HepG2 (cell line): Measurements from ENCODE around the gene UBE2M. TPM values are rescaled to one million over a fixed set of nuclear protein-coding genes. Genes with fewer than 3 reads are reported as not detected.

Source experiments
- SP2 ChIP-seq: sonication (generic); formaldehyde crosslinking; IDR thresholded peaks from 2 replicates; pipeline ENCODE4 v1.5.1; 2020; ENCODE audit warnings: mild to moderate bottlenecking, missing genetic modification reagents
- ZBTB7A ChIP-seq: sonication (generic); formaldehyde crosslinking; IDR thresholded peaks from 2 replicates; pipeline ENCODE4 v1.8.0; 2022; ENCODE audit warnings: mild to moderate bottlenecking, missing genetic modification reagents
- ZFY ChIP-seq: sonication (generic); formaldehyde crosslinking; IDR thresholded peaks from 2 replicates; pipeline ENCODE4 v1.4.0; 2020; ENCODE audit warnings: missing genetic modification reagents
- ZNF672 ChIP-seq: sonication (generic); formaldehyde crosslinking; IDR thresholded peaks from 2 replicates; pipeline ENCODE4 v1.8.1; 2022; ENCODE audit warnings: missing genetic modification reagents
- ZNF678 ChIP-seq: sonication (generic); formaldehyde crosslinking; IDR thresholded peaks from 2 replicates; pipeline ENCODE4 v1.4.0; 2020; ENCODE audit warnings: mild to moderate bottlenecking, missing genetic modification reagents
- ZNF749 ChIP-seq: sonication (generic); formaldehyde crosslinking; IDR thresholded peaks from 2 replicates; pipeline ENCODE4 v1.8.0; 2022; ENCODE audit warnings: mild to moderate bottlenecking, missing genetic modification reagents, moderate library complexity, borderline replicate concordance
- polyA plus RNA-seq, 8 experiments: library from polyadenylated mRNA; depleted of rRNA in 3 of 8; stranded (reverse) in 7 of 8; unstranded in 1 of 8; fragments of >200 nt; fragmentation: Illumina TruSeq in 4 of 8; extraction: Trizol in 4 of 8; gene quantifications; 2 replicates each; pipeline versions ENCODE4 v1.2.1 to v1.2.3, GENCODE V29; 2011 to 2016; ENCODE audit warnings: low read depth in 4 of 8, missing spikeins in 1 of 8, mixed read lengths in 1 of 8; ENCODE audit not compliant: insufficient read depth in 1 of 8
- total RNA-seq, 5 experiments: library from RNA; depleted of rRNA; stranded (reverse); fragments of >200 nt; fragmentation: Illumina TruSeq; extraction: Trizol; gene quantifications; 2 replicates each; pipeline ENCODE4 v1.2.3, GENCODE V29; 2016; ENCODE audit warnings: low read depth in 1 of 5
- TF ChIP-seq, protein P1 (sequence below): sonication (generic); formaldehyde crosslinking; IDR thresholded peaks from 2 replicates; pipeline ENCODE4 v1.8.1; 2022; ENCODE audit warnings: mild to moderate bottlenecking, missing genetic modification reagents
- TF ChIP-seq, protein P2 (sequence below): sonication (generic); formaldehyde crosslinking; IDR thresholded peaks from 2 replicates; pipeline ENCODE4 v1.4.0; 2020; ENCODE audit warnings: missing genetic modification reagents
- TF ChIP-seq, protein P3 (sequence below): conservative IDR thresholded peaks from 2 replicates; pipeline ENCODE4 v1.6.1; 2018; ENCODE audit warnings: missing genetic modification reagents
- TF ChIP-seq, protein P4 (sequence below): IDR thresholded peaks from 2 replicates; pipeline ENCODE4 v1.6.1; 2016; ENCODE audit warnings: low read depth, borderline replicate concordance
- TF ChIP-seq, protein P5 (sequence below): sonication (generic); formaldehyde crosslinking; IDR thresholded peaks from 2 replicates; pipeline ENCODE4 v1.5.0; 2020; ENCODE audit warnings: mild to moderate bottlenecking, missing genetic modification reagents, borderline replicate concordance

The UBE2M gene
- total and polyA plus RNA-seq, 2 of the 13 experiments (the other 11 are each of a cell fraction or from before 2014, with no cell fraction given): 36.2 to 50.3 TPM

DNA sequence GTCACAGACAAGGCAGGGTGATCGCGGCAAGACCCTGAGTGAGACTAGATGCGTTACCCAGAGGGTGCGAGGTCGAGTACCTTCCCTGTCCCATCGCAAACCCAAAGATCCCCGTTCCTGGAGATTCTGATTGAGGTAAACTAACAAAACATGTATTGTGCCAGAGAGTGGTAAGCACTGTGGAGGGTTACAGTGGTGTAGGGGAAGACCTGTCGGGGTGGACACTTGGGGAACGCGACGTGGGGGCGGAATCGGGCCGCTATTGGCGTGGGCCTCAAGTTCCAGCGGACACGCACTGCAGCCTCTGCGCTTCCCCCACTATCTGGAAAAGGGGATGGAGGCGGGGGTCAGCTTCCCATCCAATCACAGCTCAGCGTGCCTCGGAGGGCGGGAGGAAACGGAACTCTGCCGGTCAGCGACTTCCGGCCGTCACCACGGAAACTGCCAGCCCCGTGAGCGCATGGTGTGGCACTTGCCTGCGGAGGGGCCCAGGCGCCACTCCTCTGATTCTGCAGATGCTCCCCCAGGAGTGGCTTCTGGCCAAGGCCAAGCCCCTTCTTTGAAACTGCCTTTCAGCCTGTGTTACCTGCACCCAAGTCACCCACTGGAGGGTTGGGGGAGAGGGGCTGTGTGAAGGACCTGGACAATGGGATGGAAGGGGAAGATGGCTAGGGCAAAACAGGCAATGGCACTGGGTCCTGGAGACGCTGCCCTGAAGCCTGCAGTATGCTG lies 1.0 kb upstream of the UBE2M start (continued):
- TF ChIP-seq, protein P1, sequence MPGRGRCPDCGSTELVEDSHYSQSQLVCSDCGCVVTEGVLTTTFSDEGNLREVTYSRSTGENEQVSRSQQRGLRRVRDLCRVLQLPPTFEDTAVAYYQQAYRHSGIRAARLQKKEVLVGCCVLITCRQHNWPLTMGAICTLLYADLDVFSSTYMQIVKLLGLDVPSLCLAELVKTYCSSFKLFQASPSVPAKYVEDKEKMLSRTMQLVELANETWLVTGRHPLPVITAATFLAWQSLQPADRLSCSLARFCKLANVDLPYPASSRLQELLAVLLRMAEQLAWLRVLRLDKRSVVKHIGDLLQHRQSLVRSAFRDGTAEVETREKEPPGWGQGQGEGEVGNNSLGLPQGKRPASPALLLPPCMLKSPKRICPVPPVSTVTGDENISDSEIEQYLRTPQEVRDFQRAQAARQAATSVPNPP (CRISPR knock-in tag): peak; percentile 56; the same call in 1 of the 2 replicates
- peak; percentile 13; the same call in 1 of the 2 replicates for TF ChIP-seq ZFY (CRISPR knock-in tag)
- TF ChIP-seq, protein P2, sequence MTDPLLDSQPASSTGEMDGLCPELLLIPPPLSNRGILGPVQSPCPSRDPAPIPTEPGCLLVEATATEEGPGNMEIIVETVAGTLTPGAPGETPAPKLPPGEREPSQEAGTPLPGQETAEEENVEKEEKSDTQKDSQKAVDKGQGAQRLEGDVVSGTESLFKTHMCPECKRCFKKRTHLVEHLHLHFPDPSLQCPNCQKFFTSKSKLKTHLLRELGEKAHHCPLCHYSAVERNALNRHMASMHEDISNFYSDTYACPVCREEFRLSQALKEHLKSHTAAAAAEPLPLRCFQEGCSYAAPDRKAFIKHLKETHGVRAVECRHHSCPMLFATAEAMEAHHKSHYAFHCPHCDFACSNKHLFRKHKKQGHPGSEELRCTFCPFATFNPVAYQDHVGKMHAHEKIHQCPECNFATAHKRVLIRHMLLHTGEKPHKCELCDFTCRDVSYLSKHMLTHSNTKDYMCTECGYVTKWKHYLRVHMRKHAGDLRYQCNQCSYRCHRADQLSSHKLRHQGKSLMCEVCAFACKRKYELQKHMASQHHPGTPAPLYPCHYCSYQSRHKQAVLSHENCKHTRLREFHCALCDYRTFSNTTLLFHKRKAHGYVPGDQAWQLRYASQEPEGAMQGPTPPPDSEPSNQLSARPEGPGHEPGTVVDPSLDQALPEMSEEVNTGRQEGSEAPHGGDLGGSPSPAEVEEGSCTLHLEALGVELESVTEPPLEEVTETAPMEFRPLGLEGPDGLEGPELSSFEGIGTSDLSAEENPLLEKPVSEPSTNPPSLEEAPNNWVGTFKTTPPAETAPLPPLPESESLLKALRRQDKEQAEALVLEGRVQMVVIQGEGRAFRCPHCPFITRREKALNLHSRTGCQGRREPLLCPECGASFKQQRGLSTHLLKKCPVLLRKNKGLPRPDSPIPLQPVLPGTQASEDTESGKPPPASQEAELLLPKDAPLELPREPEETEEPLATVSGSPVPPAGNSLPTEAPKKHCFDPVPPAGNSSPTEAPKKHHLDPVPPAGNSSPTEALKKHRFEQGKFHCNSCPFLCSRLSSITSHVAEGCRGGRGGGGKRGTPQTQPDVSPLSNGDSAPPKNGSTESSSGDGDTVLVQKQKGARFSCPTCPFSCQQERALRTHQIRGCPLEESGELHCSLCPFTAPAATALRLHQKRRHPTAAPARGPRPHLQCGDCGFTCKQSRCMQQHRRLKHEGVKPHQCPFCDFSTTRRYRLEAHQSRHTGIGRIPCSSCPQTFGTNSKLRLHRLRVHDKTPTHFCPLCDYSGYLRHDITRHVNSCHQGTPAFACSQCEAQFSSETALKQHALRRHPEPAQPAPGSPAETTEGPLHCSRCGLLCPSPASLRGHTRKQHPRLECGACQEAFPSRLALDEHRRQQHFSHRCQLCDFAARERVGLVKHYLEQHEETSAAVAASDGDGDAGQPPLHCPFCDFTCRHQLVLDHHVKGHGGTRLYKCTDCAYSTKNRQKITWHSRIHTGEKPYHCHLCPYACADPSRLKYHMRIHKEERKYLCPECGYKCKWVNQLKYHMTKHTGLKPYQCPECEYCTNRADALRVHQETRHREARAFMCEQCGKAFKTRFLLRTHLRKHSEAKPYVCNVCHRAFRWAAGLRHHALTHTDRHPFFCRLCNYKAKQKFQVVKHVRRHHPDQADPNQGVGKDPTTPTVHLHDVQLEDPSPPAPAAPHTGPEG (CRISPR knock-in tag): no peak
- no peak for TF ChIP-seq ZNF672 (CRISPR knock-in tag)
- TF ChIP-seq, protein P3, sequence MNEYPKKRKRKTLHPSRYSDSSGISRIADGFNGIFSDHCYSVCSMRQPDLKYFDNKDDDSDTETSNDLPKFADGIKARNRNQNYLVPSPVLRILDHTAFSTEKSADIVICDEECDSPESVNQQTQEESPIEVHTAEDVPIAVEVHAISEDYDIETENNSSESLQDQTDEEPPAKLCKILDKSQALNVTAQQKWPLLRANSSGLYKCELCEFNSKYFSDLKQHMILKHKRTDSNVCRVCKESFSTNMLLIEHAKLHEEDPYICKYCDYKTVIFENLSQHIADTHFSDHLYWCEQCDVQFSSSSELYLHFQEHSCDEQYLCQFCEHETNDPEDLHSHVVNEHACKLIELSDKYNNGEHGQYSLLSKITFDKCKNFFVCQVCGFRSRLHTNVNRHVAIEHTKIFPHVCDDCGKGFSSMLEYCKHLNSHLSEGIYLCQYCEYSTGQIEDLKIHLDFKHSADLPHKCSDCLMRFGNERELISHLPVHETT (CRISPR knock-in tag): no peak
- TF ChIP-seq SP2: peak; percentile 86
- TF ChIP-seq, protein P4, sequence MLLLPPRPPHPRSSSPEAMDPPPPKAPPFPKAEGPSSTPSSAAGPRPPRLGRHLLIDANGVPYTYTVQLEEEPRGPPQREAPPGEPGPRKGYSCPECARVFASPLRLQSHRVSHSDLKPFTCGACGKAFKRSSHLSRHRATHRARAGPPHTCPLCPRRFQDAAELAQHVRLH: 0 out of 2 replicates have a peak, but pooled peaks have one; percentile 39
- no peak for TF ChIP-seq ZNF678
- TF ChIP-seq ZNF749 (CRISPR knock-in tag): no peak
- TF ChIP-seq, protein P5, sequence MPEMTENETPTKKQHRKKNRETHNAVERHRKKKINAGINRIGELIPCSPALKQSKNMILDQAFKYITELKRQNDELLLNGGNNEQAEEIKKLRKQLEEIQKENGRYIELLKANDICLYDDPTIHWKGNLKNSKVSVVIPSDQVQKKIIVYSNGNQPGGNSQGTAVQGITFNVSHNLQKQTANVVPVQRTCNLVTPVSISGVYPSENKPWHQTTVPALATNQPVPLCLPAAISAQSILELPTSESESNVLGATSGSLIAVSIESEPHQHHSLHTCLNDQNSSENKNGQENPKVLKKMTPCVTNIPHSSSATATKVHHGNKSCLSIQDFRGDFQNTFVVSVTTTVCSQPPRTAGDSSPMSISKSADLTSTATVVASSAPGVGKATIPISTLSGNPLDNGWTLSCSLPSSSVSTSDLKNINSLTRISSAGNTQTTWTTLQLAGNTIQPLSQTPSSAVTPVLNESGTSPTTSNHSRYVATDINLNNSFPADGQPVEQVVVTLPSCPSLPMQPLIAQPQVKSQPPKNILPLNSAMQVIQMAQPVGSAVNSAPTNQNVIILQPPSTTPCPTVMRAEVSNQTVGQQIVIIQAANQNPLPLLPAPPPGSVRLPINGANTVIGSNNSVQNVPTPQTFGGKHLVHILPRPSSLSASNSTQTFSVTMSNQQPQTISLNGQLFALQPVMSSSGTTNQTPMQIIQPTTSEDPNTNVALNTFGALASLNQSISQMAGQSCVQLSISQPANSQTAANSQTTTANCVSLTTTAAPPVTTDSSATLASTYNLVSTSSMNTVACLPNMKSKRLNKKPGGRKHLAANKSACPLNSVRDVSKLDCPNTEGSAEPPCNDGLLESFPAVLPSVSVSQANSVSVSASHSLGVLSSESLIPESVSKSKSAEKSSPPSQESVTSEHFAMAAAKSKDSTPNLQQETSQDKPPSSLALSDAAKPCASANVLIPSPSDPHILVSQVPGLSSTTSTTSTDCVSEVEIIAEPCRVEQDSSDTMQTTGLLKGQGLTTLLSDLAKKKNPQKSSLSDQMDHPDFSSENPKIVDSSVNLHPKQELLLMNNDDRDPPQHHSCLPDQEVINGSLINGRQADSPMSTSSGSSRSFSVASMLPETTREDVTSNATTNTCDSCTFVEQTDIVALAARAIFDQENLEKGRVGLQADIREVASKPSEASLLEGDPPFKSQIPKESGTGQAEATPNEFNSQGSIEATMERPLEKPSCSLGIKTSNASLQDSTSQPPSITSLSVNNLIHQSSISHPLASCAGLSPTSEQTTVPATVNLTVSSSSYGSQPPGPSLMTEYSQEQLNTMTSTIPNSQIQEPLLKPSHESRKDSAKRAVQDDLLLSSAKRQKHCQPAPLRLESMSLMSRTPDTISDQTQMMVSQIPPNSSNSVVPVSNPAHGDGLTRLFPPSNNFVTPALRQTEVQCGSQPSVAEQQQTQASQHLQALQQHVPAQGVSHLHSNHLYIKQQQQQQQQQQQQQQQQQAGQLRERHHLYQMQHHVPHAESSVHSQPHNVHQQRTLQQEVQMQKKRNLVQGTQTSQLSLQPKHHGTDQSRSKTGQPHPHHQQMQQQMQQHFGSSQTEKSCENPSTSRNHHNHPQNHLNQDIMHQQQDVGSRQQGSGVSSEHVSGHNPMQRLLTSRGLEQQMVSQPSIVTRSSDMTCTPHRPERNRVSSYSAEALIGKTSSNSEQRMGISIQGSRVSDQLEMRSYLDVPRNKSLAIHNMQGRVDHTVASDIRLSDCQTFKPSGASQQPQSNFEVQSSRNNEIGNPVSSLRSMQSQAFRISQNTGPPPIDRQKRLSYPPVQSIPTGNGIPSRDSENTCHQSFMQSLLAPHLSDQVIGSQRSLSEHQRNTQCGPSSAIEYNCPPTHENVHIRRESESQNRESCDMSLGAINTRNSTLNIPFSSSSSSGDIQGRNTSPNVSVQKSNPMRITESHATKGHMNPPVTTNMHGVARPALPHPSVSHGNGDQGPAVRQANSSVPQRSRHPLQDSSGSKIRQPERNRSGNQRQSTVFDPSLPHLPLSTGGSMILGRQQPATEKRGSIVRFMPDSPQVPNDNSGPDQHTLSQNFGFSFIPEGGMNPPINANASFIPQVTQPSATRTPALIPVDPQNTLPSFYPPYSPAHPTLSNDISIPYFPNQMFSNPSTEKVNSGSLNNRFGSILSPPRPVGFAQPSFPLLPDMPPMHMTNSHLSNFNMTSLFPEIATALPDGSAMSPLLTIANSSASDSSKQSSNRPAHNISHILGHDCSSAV: no peak
- TF ChIP-seq ZBTB7A (CRISPR knock-in tag): peak; percentile 59; the same call in 1 of the 2 replicates
